ENCODE measurements around the gene ABLIM2. TPM values are rescaled to one million over a fixed set of nuclear protein-coding genes. Genes with fewer than 3 reads are reported as not detected.

The ABLIM2 gene
- total and polyA plus RNA-seq, 4 donors: 12.2 to 60.4 (median 43.1) TPM

- Histone ChIP-seq H3K4me1 (ENCODE audit: control insufficient read depth, insufficient read depth, low read length) (peaks cover 50% of the 10 kb centered on the region), H3K27me3 (ENCODE audit: control insufficient read depth, insufficient read depth, low read length) (no peaks in the 10 kb centered on the region), H3K36me3 (ENCODE audit: control insufficient read depth, insufficient read depth, low read length) (peaks cover 41% of the 10 kb centered on the region), H3K9me3 (ENCODE audit: control insufficient read depth, insufficient read depth, low read length) (no peaks in the 10 kb centered on the region), H3K4me3 (ENCODE audit: low read depth, low read length) (peak overlapping the region; percentile 10), H3K27ac (ENCODE audit: low read depth, low read length) (peak overlapping the region; percentile 76)
- WGBS (ENCODE audit: insufficient coverage): 66% methylated on average over 17 of the region's 28 CpGs
- peak in 2 of 6 donors; percentile 20 to 54 for DNase-seq (ENCODE audit: low read depth in 4 of 6, low spot score in 6 of 6)
These were observed 148.7 kb downstream of the ABLIM2 start for GRCh38 chr4:8009710-8010511.

GRCh38 chr4:8009097-8009496 lies 149.5 kb downstream of the ABLIM2 start:
- H3K27me3 ChIP-seq (ENCODE audit: control insufficient read depth, insufficient read depth, low read length): no peaks in the 10 kb centered on the region
- H3K4me3 ChIP-seq (ENCODE audit: low read depth, low read length): no peak overlapping the region
- H3K27ac ChIP-seq (ENCODE audit: low read depth, low read length): no peak overlapping the region
- WGBS (ENCODE audit: insufficient coverage): 95% methylated on average over 3 of the region's 5 CpGs
- peaks cover 50% of the 10 kb centered on the region for H3K4me1 ChIP-seq (ENCODE audit: control insufficient read depth, insufficient read depth, low read length)
- no peaks in the 10 kb centered on the region for H3K9me3 ChIP-seq (ENCODE audit: control insufficient read depth, insufficient read depth, low read length)
- no peak for DNase-seq (ENCODE audit: low read depth in 4 of 6, low spot score in 6 of 6)
- H3K36me3 ChIP-seq (ENCODE audit: control insufficient read depth, insufficient read depth, low read length): peaks cover 47% of the 10 kb centered on the region

GRCh38 chr4:8008391-8008790 lies 150.2 kb downstream of the ABLIM2 start:
- no peak for DNase-seq (ENCODE audit: low read depth in 4 of 6, low spot score in 6 of 6)
- 70% methylated on average over 11 of the region's 12 CpGs for WGBS (ENCODE audit: insufficient coverage)
- H3K27me3 ChIP-seq (ENCODE audit: control insufficient read depth, insufficient read depth, low read length): no peaks in the 10 kb centered on the region
- peaks cover 50% of the 10 kb centered on the region for H3K4me1 ChIP-seq (ENCODE audit: control insufficient read depth, insufficient read depth, low read length)
- H3K9me3 ChIP-seq (ENCODE audit: control insufficient read depth, insufficient read depth, low read length): no peaks in the 10 kb centered on the region
- no peak overlapping the region for H3K27ac ChIP-seq (ENCODE audit: low read depth, low read length)
- no peak overlapping the region for H3K4me3 ChIP-seq (ENCODE audit: low read depth, low read length)
- peaks cover 49% of the 10 kb centered on the region for H3K36me3 ChIP-seq (ENCODE audit: control insufficient read depth, insufficient read depth, low read length)

GRCh38 chr4:8007581-8007980 lies 151.0 kb downstream of the ABLIM2 start:
- Histone ChIP-seq H3K36me3 (ENCODE audit: control insufficient read depth, insufficient read depth, low read length) (peaks cover 55% of the 10 kb centered on the region), H3K27ac (ENCODE audit: low read depth, low read length) (no peak overlapping the region), H3K4me1 (ENCODE audit: control insufficient read depth, insufficient read depth, low read length) (peaks cover 50% of the 10 kb centered on the region), H3K4me3 (ENCODE audit: low read depth, low read length) (no peak overlapping the region), H3K9me3 (ENCODE audit: control insufficient read depth, insufficient read depth, low read length) (no peaks in the 10 kb centered on the region), H3K27me3 (ENCODE audit: control insufficient read depth, insufficient read depth, low read length) (no peaks in the 10 kb centered on the region)
- DNase-seq (ENCODE audit: low read depth in 4 of 6, low spot score in 6 of 6): no peak
- WGBS (ENCODE audit: insufficient coverage): 84% methylated on average over 8 of the region's 11 CpGs

- Histone ChIP-seq H3K27me3 (ENCODE audit: control insufficient read depth, insufficient read depth, low read length) (no peaks in the 10 kb centered on the region), H3K36me3 (ENCODE audit: control insufficient read depth, insufficient read depth, low read length) (peaks cover 66% of the 10 kb centered on the region), H3K27ac (ENCODE audit: low read depth, low read length) (no peak overlapping the region), H3K9me3 (ENCODE audit: control insufficient read depth, insufficient read depth, low read length) (no peaks in the 10 kb centered on the region), H3K4me1 (ENCODE audit: control insufficient read depth, insufficient read depth, low read length) (peaks cover 50% of the 10 kb centered on the region), H3K4me3 (ENCODE audit: low read depth, low read length) (no peak overlapping the region)
- no peak for DNase-seq (ENCODE audit: low read depth in 4 of 6, low spot score in 6 of 6)
- WGBS (ENCODE audit: insufficient coverage): 81% methylated on average over 9 of the region's 12 CpGs
These were observed 152.1 kb downstream of the ABLIM2 start for GRCh38 chr4:8006471-8006870.

- peaks cover 45% of the 10 kb centered on the region for H3K4me1 ChIP-seq (ENCODE audit: control insufficient read depth, insufficient read depth, low read length)
- no peaks in the 10 kb centered on the region for H3K27me3 ChIP-seq (ENCODE audit: control insufficient read depth, insufficient read depth, low read length)
- H3K27ac ChIP-seq (ENCODE audit: low read depth, low read length): no peak overlapping the region
- peaks cover 73% of the 10 kb centered on the region for H3K36me3 ChIP-seq (ENCODE audit: control insufficient read depth, insufficient read depth, low read length)
- DNase-seq (ENCODE audit: low read depth in 4 of 6, low spot score in 6 of 6): no peak
- 64% methylated on average over 10 of the region's 10 CpGs for WGBS (ENCODE audit: insufficient coverage)
- H3K9me3 ChIP-seq (ENCODE audit: control insufficient read depth, insufficient read depth, low read length): no peaks in the 10 kb centered on the region
- H3K4me3 ChIP-seq (ENCODE audit: low read depth, low read length): no peak overlapping the region
These were observed 152.8 kb downstream of the ABLIM2 start for GRCh38 chr4:8005814-8006215.

- Histone ChIP-seq H3K9me3 (ENCODE audit: control insufficient read depth, insufficient read depth, low read length) (no peaks in the 10 kb centered on the region), H3K36me3 (ENCODE audit: control insufficient read depth, insufficient read depth, low read length) (peaks cover 79% of the 10 kb centered on the region), H3K4me1 (ENCODE audit: control insufficient read depth, insufficient read depth, low read length) (peaks cover 39% of the 10 kb centered on the region), H3K27ac (ENCODE audit: low read depth, low read length) (no peak overlapping the region), H3K27me3 (ENCODE audit: control insufficient read depth, insufficient read depth, low read length) (no peaks in the 10 kb centered on the region), H3K4me3 (ENCODE audit: low read depth, low read length) (no peak overlapping the region)
- no peak for DNase-seq (ENCODE audit: low read depth in 4 of 6, low spot score in 6 of 6)
- 82% methylated on average over 30 of the region's 36 CpGs for WGBS (ENCODE audit: insufficient coverage)
These were observed 153.4 kb downstream of the ABLIM2 start for GRCh38 chr4:8005033-8005808.

- Histone ChIP-seq H3K36me3 (ENCODE audit: control insufficient read depth, insufficient read depth, low read length) (peaks cover 89% of the 10 kb centered on the region), H3K4me3 (ENCODE audit: low read depth, low read length) (no peak overlapping the region), H3K27ac (ENCODE audit: low read depth, low read length) (no peak overlapping the region), H3K4me1 (ENCODE audit: control insufficient read depth, insufficient read depth, low read length) (peaks cover 28% of the 10 kb centered on the region), H3K27me3 (ENCODE audit: control insufficient read depth, insufficient read depth, low read length) (no peaks in the 10 kb centered on the region), H3K9me3 (ENCODE audit: control insufficient read depth, insufficient read depth, low read length) (no peaks in the 10 kb centered on the region)
- DNase-seq (ENCODE audit: low read depth in 4 of 6, low spot score in 6 of 6): no peak
- WGBS (ENCODE audit: insufficient coverage): 66% methylated on average over 6 of the region's 6 CpGs
These were observed 154.5 kb downstream of the ABLIM2 start for GRCh38 chr4:8004066-8004465.

- H3K36me3 ChIP-seq (ENCODE audit: control insufficient read depth, insufficient read depth, low read length): peaks cover 90% of the 10 kb centered on the region
- H3K9me3 ChIP-seq (ENCODE audit: control insufficient read depth, insufficient read depth, low read length): no peaks in the 10 kb centered on the region
- H3K27ac ChIP-seq (ENCODE audit: low read depth, low read length): no peak overlapping the region
- no peaks in the 10 kb centered on the region for H3K27me3 ChIP-seq (ENCODE audit: control insufficient read depth, insufficient read depth, low read length)
- no peak overlapping the region for H3K4me3 ChIP-seq (ENCODE audit: low read depth, low read length)
- WGBS (ENCODE audit: insufficient coverage): 86% methylated on average over 23 of the region's 23 CpGs
- no peak for DNase-seq (ENCODE audit: low read depth in 4 of 6, low spot score in 6 of 6)
- peaks cover 15% of the 10 kb centered on the region for H3K4me1 ChIP-seq (ENCODE audit: control insufficient read depth, insufficient read depth, low read length)
These were observed 155.9 kb downstream of the ABLIM2 start for GRCh38 chr4:8002525-8003309.

All from spinal cord (tissue), 10 donors.